Keratinocyte (primary cell): ENCODE data around the gene NME9.

ENCODE experiments used
- CTCF ChIP-seq, 3 experiments: IDR thresholded peaks in 1 of 3; conservative IDR thresholded peaks in 1 of 3; optimal IDR thresholded peaks in 1 of 3; 2 replicates in 2 of 3; 3 replicates in 1 of 3; pipeline versions ENCODE3 to v1.5.1; 2011; ENCODE audit warnings: low read length in 3 of 3, mild to moderate bottlenecking in 3 of 3, moderate library complexity in 2 of 3, control low read depth in 1 of 3, inconsistent platforms in 1 of 3; ENCODE audit not compliant: insufficient read depth in 2 of 3; ENCODE audit errors: extremely low read depth in 1 of 3
- EZH2 ChIP-seq: IDR thresholded peaks from one replicate; pipeline ENCODE4 v1.6.1; 2012; ENCODE audit warnings: inconsistent platforms, mild to moderate bottlenecking, low read length, moderate library complexity

DNA sequence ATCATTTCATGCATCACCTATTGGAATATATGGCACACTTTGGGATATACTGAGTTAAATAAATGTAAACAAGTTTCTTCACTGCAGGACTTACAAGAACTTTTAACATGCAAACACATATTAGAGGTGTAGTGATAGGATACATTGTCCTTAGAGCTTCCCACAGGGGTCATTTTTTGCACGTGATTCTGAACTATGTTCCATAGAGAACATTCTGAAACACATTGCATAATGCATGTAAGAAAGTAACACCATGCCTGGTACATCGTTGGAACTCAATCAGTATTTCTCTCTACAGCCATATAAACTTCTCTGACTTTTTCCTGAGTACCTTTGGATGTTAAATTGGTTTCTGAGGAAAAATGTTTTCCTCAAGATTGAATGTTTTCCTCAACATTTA is 47.0 kb upstream of the NME9 start:
- TF ChIP-seq CTCF (optimal IDR thresholded peaks at IDR 0.05 in 1 of 3, IDR thresholded peaks at IDR 0.05 in 1 of 3, conservative IDR thresholded peaks at IDR 0.05 in 1 of 3; ENCODE audit: extremely low read depth in 1 of 3, insufficient read depth in 2 of 3, low read length in 3 of 3) (no peak), EZH2 (no peak)
